Neural progenitor cell (in vitro differentiated cells): Measurements from ENCODE around the gene SREK1. TPM values are rescaled to one million over a fixed set of nuclear protein-coding genes. Genes with fewer than 3 reads are reported as not detected.
A peak's percentile ranks its signal among the peaks of the same experiment; 100 is the strongest.

Experiments
- DNase-seq: peaks from one replicate; pipeline ENCODE4 v3.0.0-alpha.2; 2016; ENCODE audit warnings: low spot score
- H2AFZ ChIP-seq: fragments of 200-600 bp; sonication (generic); replicated peaks from 2 replicates; pipeline ENCODE4 v1.6.1; 2016; ENCODE audit warnings: antibody characterized with exemption
- H3F3A ChIP-seq: fragments of 200-600 bp; sonication (generic); 2 replicates; pipeline ENCODE4 v1.6.1; 2016; ENCODE audit warnings: antibody characterized with exemption, low read depth
- H3K27ac ChIP-seq: fragments of 200-600 bp; sonication (generic); 2 replicates; pipeline ENCODE4 v1.5.1; 2016; ENCODE audit warnings: mild to moderate bottlenecking
- H3K27me3 ChIP-seq: fragments of 200-600 bp; sonication (generic); 2 replicates; pipeline ENCODE4 v1.6.1; 2016; ENCODE audit warnings: mild to moderate bottlenecking, moderate library complexity
- H3K36me3 ChIP-seq: fragments of 200-600 bp; sonication (generic); 2 replicates; pipeline ENCODE4 v1.5.1; 2016
- H3K4me1 ChIP-seq: fragments of 200-600 bp; sonication (generic); 2 replicates; pipeline ENCODE4 v1.6.1; 2016; ENCODE audit warnings: mixed run types
- H3K4me2 ChIP-seq: fragments of 200-600 bp; sonication (generic); 2 replicates; pipeline ENCODE4 v1.6.1; 2016
- H3K4me3 ChIP-seq: fragments of 200-600 bp; sonication (generic); 2 replicates; pipeline ENCODE4 v1.5.1; 2016
- H3K79me2 ChIP-seq: fragments of 200-600 bp; sonication (generic); 2 replicates; pipeline ENCODE4 v1.6.1; 2016; ENCODE audit warnings: low read depth
- H3K9ac ChIP-seq: fragments of 200-600 bp; sonication (generic); 2 replicates; pipeline ENCODE4 v1.6.1; 2016
- H3K9me3 ChIP-seq: fragments of 200-600 bp; sonication (generic); 2 replicates; pipeline ENCODE4 v1.5.1; 2016; ENCODE audit warnings: low read depth
- H4K20me1 ChIP-seq: fragments of 200-600 bp; sonication (generic); 2 replicates; pipeline ENCODE4 v1.6.1; 2016; ENCODE audit warnings: low read depth
- H3K27ac Mint-ChIP-seq: 3 replicates; pipeline ENCODE4 v1.8.0; 2021; ENCODE audit warnings: mixed read lengths
- H3K27me3 Mint-ChIP-seq: 2 replicates; pipeline ENCODE4 v1.8.0; 2022; ENCODE audit warnings: low read depth, mild to moderate bottlenecking, inconsistent platforms, moderate library complexity, mixed read lengths; ENCODE audit not compliant: insufficient read depth
- H3K36me3 Mint-ChIP-seq: 3 replicates; pipeline ENCODE4 v1.8.0; 2021; ENCODE audit warnings: mixed read lengths
- H3K4me1 Mint-ChIP-seq: 3 replicates; pipeline ENCODE4 v1.8.0; 2021; ENCODE audit warnings: mixed read lengths
- H3K4me3 Mint-ChIP-seq: 3 replicates; pipeline ENCODE4 v1.8.0; 2021; ENCODE audit warnings: mild to moderate bottlenecking, moderate library complexity, mixed read lengths
- H3K9me3 Mint-ChIP-seq: 3 replicates; pipeline ENCODE4 v1.8.0; 2020; ENCODE audit warnings: mixed read lengths
- EZH2 ChIP-seq: fragments of 200-600 bp; sonication (generic); IDR thresholded peaks from 2 replicates; pipeline ENCODE4 v1.6.1; 2017; ENCODE audit warnings: antibody characterized with exemption, mild to moderate bottlenecking, moderate library complexity
- EZH2phosphoT487 ChIP-seq: fragments of 200-600 bp; sonication (generic); IDR thresholded peaks from 2 replicates; pipeline ENCODE4 v1.6.1; 2017; ENCODE audit warnings: antibody characterized with exemption
- total RNA-seq: library from RNA; depleted of rRNA; stranded (reverse); fragments of >200 nt; gene quantifications from 2 replicates; pipeline ENCODE4 v1.2.3, GENCODE V29; 2015; ENCODE audit warnings: low replicate concordance
- TF ChIP-seq, protein P1 (sequence below): fragments of 200-600 bp; sonication (generic); IDR thresholded peaks from 2 replicates; pipeline ENCODE4 v1.5.1; 2017; ENCODE audit warnings: antibody characterized with exemption, mild to moderate bottlenecking

Gene SREK1
- total RNA-seq, 1 donor from 2014 or later: 95.6 TPM

DNA sequence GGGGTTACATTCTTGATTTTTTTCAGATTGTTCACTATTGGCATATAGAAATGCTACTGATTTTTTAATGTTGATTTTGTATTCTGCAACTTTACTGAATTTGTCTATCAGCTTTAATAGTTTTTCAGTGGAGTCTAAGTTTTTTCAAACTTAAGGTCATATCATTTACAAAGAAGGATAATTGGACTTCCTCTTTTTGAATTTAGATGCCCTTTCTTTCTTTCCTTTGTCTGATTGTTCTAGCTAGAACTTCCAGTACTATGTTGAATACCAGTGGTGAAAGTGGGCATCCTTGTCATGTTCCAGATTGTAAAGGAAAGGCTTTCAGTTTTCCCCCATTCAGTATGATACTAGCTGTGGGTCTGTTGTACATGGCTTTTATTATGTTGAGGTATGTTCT lies 49.3 kb downstream of the SREK1 start:
- no peaks in the 10 kb centered on the region for H3K27me3 ChIP-seq
- H3K4me3 Mint-ChIP-seq: no peak overlapping the region
- no peaks in the 10 kb centered on the region for H4K20me1 ChIP-seq
- TF ChIP-seq, protein P1, sequence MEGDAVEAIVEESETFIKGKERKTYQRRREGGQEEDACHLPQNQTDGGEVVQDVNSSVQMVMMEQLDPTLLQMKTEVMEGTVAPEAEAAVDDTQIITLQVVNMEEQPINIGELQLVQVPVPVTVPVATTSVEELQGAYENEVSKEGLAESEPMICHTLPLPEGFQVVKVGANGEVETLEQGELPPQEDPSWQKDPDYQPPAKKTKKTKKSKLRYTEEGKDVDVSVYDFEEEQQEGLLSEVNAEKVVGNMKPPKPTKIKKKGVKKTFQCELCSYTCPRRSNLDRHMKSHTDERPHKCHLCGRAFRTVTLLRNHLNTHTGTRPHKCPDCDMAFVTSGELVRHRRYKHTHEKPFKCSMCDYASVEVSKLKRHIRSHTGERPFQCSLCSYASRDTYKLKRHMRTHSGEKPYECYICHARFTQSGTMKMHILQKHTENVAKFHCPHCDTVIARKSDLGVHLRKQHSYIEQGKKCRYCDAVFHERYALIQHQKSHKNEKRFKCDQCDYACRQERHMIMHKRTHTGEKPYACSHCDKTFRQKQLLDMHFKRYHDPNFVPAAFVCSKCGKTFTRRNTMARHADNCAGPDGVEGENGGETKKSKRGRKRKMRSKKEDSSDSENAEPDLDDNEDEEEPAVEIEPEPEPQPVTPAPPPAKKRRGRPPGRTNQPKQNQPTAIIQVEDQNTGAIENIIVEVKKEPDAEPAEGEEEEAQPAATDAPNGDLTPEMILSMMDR: no peak
- TF ChIP-seq EZH2phosphoT487: no peak
- no peak for TF ChIP-seq EZH2
- H3K36me3 ChIP-seq: no peaks in the 10 kb centered on the region
- no peaks in the 10 kb centered on the region for H3K79me2 ChIP-seq
- no peak overlapping the region for H2AFZ ChIP-seq
- no peaks in the 10 kb centered on the region for H3K36me3 Mint-ChIP-seq
- no peak overlapping the region for H3K27ac Mint-ChIP-seq
- no peaks in the 10 kb centered on the region for H3F3A ChIP-seq
- no peaks in the 10 kb centered on the region for H3K9me3 Mint-ChIP-seq
- H3K4me3 ChIP-seq: no peak overlapping the region
- no peak overlapping the region for H3K27ac ChIP-seq
- no peaks in the 10 kb centered on the region for H3K9me3 ChIP-seq
- no peaks in the 10 kb centered on the region for H3K4me1 Mint-ChIP-seq
- no peak for DNase-seq
- H3K9ac ChIP-seq: no peak overlapping the region
- H3K4me2 ChIP-seq: no peak overlapping the region
- no peaks in the 10 kb centered on the region for H3K4me1 ChIP-seq
- no peaks in the 10 kb centered on the region for H3K27me3 Mint-ChIP-seq

DNA sequence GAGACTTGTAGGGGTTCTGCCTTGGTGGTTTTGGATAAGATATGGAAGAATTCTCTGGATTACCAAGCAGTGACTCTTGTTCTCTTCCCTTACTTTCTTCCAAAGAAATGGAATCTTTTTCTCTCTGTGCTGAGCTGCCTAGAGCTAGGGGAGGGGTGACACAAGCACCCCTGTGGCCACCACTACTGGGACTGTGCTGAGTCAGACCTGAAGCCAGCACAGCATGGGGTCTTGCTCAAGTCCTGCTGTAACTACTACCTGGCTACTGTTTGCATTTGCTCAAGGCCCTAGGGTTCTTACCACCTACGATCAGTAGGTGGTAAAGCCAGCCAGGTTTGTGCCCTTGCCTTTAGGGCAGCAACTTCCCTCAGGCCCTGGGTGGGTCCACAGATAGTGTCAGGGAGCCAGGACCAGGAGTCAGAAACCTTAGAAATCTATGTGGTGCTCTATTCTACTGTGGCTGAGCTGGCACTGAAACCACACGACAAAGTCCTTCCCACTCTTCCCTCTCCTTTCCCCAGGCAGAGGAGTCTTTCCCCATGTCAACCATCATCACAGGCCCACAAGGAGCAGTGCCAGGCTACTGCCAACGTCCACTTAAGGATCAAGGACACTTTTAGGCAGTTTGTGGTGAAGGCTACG lies 53.8 kb downstream of the SREK1 start:
- DNase-seq: no peak
- Histone ChIP-seq H3K4me2 (no peak overlapping the region), H2AFZ (no peak overlapping the region), H3K79me2 (no peaks in the 10 kb centered on the region), H3K9ac (no peak overlapping the region), H3F3A (no peaks in the 10 kb centered on the region), H3K36me3 (no peaks in the 10 kb centered on the region), H3K27me3 (no peaks in the 10 kb centered on the region), H3K4me3 (no peak overlapping the region), H3K4me1 (peaks cover 8% of the 10 kb centered on the region), H3K9me3 (no peaks in the 10 kb centered on the region), H3K27ac (no peak overlapping the region), H4K20me1 (no peaks in the 10 kb centered on the region)
- Mint-ChIP-seq H3K27ac (no peak overlapping the region), H3K4me3 (no peak overlapping the region), H3K9me3 (peaks cover 3% of the 10 kb centered on the region), H3K4me1 (peaks cover 3% of the 10 kb centered on the region), H3K27me3 (no peaks in the 10 kb centered on the region), H3K36me3 (no peaks in the 10 kb centered on the region)
- TF ChIP-seq EZH2 (no peak), EZH2phosphoT487 (no peak)
- TF ChIP-seq, protein P1: no peak

GRCh38 chr5:66198837-66199236 lies 54.7 kb downstream of the SREK1 start:
- Mint-ChIP-seq H3K4me3 (no peak overlapping the region), H3K27me3 (no peaks in the 10 kb centered on the region), H3K27ac (no peak overlapping the region), H3K4me1 (peaks cover 3% of the 10 kb centered on the region), H3K36me3 (no peaks in the 10 kb centered on the region), H3K9me3 (peaks cover 3% of the 10 kb centered on the region)
- no peaks in the 10 kb centered on the region for H3K9me3 ChIP-seq
- peak overlapping the region; percentile 88 for H2AFZ ChIP-seq
- no peaks in the 10 kb centered on the region for H3K36me3 ChIP-seq
- H3K4me3 ChIP-seq: no peak overlapping the region
- H3K9ac ChIP-seq: no peak overlapping the region
- TF ChIP-seq EZH2 (no peak), EZH2phosphoT487 (no peak)
- TF ChIP-seq, protein P1: no peak
- H3K4me1 ChIP-seq: peaks cover 8% of the 10 kb centered on the region
- no peaks in the 10 kb centered on the region for H4K20me1 ChIP-seq
- no peak overlapping the region for H3K4me2 ChIP-seq
- H3K27ac ChIP-seq: no peak overlapping the region
- no peaks in the 10 kb centered on the region for H3F3A ChIP-seq
- peak; percentile 16 for DNase-seq
- no peaks in the 10 kb centered on the region for H3K27me3 ChIP-seq
- no peaks in the 10 kb centered on the region for H3K79me2 ChIP-seq
